PC-3 (cell line): ENCODE measurements around the gene ERGIC1. TPM values are rescaled to one million over a fixed set of nuclear protein-coding genes. Genes with fewer than 3 reads are reported as not detected.

Source experiments
- ATAC-seq: fragments of 200-7000 bp; cut with Tn5 transposase; 2 replicates; pipeline ENCODE4 v1.9.1; 2020; ENCODE audit warnings: mild to moderate bottlenecking, moderate library complexity
- BruUV-seq: library from RNA; stranded (reverse); fragments of 400-500 nt; replicated peaks from 2 replicates; lab custom pipeline; 2021; lab: Mats Ljungman, UMichigan
- CTCF ChIA-PET: fragments of 300-600 bp; sonication (Branson Sonifier 250); formaldehyde crosslinking; loops from one replicate; lab custom pipeline; 2022; ENCODE audit warnings: antibody characterized with exemption; lab: Charles Lee
- POLR2A ChIA-PET: fragments of 300-600 bp; sonication (Branson Sonifier 250); formaldehyde crosslinking; loops from one replicate; lab custom pipeline; 2022; ENCODE audit warnings: antibody characterized with exemption; ENCODE audit not compliant: unreplicated experiment; lab: Charles Lee
- DNase-seq: peaks from one replicate; pipeline ENCODE4 v3.0.0-alpha.2; 2015
- H2AFZ ChIP-seq: fragments of 300-600 bp; sonication (generic); 2 replicates; pipeline ENCODE4 v1.6.0; 2016; ENCODE audit warnings: antibody characterized with exemption, low read length
- H3F3A ChIP-seq: fragments of 300-600 bp; sonication (generic); one replicate; pipeline ENCODE4 v1.6.0; 2017; ENCODE audit warnings: antibody characterized with exemption, low read length, control low read depth, mild to moderate bottlenecking; ENCODE audit not compliant: unreplicated experiment
- H3K27ac ChIP-seq: fragments of 300-600 bp; sonication (generic); 2 replicates; pipeline ENCODE4 v1.5.1; 2016; ENCODE audit warnings: mild to moderate bottlenecking, low read length
- H3K27me3 ChIP-seq: fragments of 300-600 bp; sonication (generic); 2 replicates; pipeline ENCODE4 v1.6.1; 2016; ENCODE audit warnings: low read length, mixed read lengths
- H3K36me3 ChIP-seq: fragments of 300-600 bp; sonication (generic); 2 replicates; pipeline ENCODE4 v1.6.1; 2016; ENCODE audit warnings: low read depth, mixed run types, low read length, mixed read lengths
- H3K4me1 ChIP-seq: fragments of 300-600 bp; sonication (generic); 2 replicates; pipeline ENCODE4 v1.5.1; 2016; ENCODE audit warnings: low read length; ENCODE audit not compliant: insufficient read depth
- H3K4me2 ChIP-seq: fragments of 300-600 bp; sonication (generic); 2 replicates; pipeline ENCODE4 v1.6.0; 2016; ENCODE audit warnings: low read length
- H3K4me3 ChIP-seq: fragments of 300-600 bp; sonication (generic); 2 replicates; pipeline ENCODE4 v1.5.1; 2016; ENCODE audit warnings: mild to moderate bottlenecking, low read length, mixed read lengths
- H3K79me2 ChIP-seq: fragments of 300-600 bp; sonication (generic); 2 replicates; pipeline ENCODE4 v1.6.1; 2017; ENCODE audit warnings: low read length, mixed read lengths
- H3K9ac ChIP-seq: fragments of 300-600 bp; sonication (generic); 2 replicates; pipeline ENCODE4 v1.6.0; 2016; ENCODE audit warnings: mild to moderate bottlenecking, low read length
- H3K9me2 ChIP-seq: fragments of 300-600 bp; sonication (generic); replicated peaks from 2 replicates; pipeline ENCODE4 v1.6.1; 2016; ENCODE audit warnings: mixed run types, low read length, mixed read lengths
- H3K9me3 ChIP-seq: fragments of 300-600 bp; sonication (generic); 2 replicates; pipeline ENCODE4 v1.6.1; 2016; ENCODE audit warnings: low read length, mixed read lengths
- H4K20me1 ChIP-seq: fragments of 300-600 bp; sonication (generic); 2 replicates; pipeline ENCODE4 v1.6.1; 2016; ENCODE audit warnings: low read length, mixed read lengths
- EZH2 ChIP-seq: fragments of 300-600 bp; sonication (generic); IDR thresholded peaks from one replicate; pipeline ENCODE4 v1.6.1; 2017; ENCODE audit warnings: antibody characterized with exemption, mild to moderate bottlenecking, low read length; ENCODE audit not compliant: unreplicated experiment
- EZH2phosphoT487 ChIP-seq: fragments of 300-600 bp; sonication (generic); IDR thresholded peaks from 2 replicates; pipeline ENCODE4 v1.6.1; 2018; ENCODE audit warnings: mild to moderate bottlenecking, antibody characterized with exemption, low read length, borderline replicate concordance
- intact Hi-C: fragments of 100-400 bp; cut with micrococcal nuclease; formaldehyde crosslinking; loops from 2 replicates; pipeline ENCODE4 v1.9.0; 2023
- total RNA-seq: library from RNA; depleted of rRNA; stranded (reverse); fragments of >200 nt; gene quantifications from 2 replicates; pipeline ENCODE4 v1.2.3, GENCODE V29; 2014
- TF ChIP-seq, protein P1 (sequence below): fragments of 300-600 bp; sonication (generic); conservative IDR thresholded peaks from 2 replicates; pipeline ENCODE4 v1.5.1; 2017; ENCODE audit warnings: antibody characterized with exemption, low read depth, mild to moderate bottlenecking, low read length

Gene ERGIC1
- total RNA-seq, 1 experiment from 2014 or later, result 148 TPM

DNA sequence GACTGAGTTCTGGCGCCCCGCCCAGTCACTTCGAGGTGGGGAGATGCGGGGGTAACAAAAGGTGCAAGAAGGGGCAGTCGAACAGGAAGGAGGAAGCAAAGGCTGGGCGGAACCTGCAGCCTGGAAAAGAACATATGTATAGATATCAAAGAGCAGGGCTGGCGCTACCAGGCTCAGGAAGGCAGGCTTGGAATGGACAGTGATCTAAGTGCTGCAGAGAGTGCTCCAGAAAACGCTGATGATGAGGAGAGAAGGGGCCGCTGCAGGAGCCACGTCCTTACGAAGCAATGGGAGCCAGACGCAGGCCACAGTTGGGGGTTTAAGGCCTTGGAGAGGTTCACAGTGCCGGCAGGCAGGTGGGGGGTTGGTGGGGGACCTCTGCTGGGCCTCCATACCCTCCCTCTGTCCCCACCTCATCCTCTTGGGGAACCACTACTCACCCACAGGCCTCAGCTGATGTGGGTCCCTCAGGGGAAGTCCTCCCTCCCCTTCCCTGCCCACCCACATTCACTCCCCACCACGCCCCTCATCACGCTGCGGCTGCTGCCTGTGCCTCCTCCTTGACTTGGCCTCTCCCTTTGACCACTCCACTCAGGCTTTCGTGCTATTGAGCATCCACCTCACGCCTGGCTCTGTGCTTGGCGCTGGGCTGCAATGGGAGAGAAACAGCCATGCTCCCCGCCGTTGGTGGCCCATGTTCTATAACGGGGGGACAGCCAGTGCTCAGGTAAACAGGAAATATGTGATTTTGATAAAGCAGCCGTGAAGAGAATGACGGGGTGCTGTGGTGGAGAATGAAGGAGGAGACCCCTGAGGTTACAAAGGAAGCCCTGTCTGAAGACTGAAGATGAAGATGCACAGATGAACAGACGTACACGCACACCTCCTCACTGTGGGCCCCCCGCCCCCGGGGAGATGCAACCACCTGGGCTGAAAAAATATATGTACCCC, 84.6 kb downstream of the ERGIC1 start:
- Histone ChIP-seq H3K27me3 (no peaks in the 10 kb centered on the region), H3K9me3 (no peaks in the 10 kb centered on the region), H4K20me1 (no peaks in the 10 kb centered on the region), H3K4me3 (no peak overlapping the region), H3F3A (no peaks in the 10 kb centered on the region), H3K4me2 (no peak overlapping the region), H3K9me2 (no peaks in the 10 kb centered on the region), H3K36me3 (peaks cover 15% of the 10 kb centered on the region; the same call in 1 of the 2 replicates), H3K27ac (peak overlapping the region; percentile 91; the same call in 1 of the 2 replicates), H3K9ac (peak overlapping the region; percentile 74; the same call in 1 of the 2 replicates), H3K4me1 (peaks cover 16% of the 10 kb centered on the region), H3K79me2 (no peaks in the 10 kb centered on the region), H2AFZ (no peak overlapping the region)
- TF ChIP-seq EZH2phosphoT487 (no peak), EZH2 (no peak)
- TF ChIP-seq, protein P1, sequence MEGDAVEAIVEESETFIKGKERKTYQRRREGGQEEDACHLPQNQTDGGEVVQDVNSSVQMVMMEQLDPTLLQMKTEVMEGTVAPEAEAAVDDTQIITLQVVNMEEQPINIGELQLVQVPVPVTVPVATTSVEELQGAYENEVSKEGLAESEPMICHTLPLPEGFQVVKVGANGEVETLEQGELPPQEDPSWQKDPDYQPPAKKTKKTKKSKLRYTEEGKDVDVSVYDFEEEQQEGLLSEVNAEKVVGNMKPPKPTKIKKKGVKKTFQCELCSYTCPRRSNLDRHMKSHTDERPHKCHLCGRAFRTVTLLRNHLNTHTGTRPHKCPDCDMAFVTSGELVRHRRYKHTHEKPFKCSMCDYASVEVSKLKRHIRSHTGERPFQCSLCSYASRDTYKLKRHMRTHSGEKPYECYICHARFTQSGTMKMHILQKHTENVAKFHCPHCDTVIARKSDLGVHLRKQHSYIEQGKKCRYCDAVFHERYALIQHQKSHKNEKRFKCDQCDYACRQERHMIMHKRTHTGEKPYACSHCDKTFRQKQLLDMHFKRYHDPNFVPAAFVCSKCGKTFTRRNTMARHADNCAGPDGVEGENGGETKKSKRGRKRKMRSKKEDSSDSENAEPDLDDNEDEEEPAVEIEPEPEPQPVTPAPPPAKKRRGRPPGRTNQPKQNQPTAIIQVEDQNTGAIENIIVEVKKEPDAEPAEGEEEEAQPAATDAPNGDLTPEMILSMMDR, result no peak
- intact Hi-C loops, result no loop called here
- BruUV-seq, result no TSS peak
- no peak for DNase-seq
- ATAC-seq, result no peak
- CTCF ChIA-PET, result no interaction called here
- POLR2A ChIA-PET, result no interaction called here

DNA sequence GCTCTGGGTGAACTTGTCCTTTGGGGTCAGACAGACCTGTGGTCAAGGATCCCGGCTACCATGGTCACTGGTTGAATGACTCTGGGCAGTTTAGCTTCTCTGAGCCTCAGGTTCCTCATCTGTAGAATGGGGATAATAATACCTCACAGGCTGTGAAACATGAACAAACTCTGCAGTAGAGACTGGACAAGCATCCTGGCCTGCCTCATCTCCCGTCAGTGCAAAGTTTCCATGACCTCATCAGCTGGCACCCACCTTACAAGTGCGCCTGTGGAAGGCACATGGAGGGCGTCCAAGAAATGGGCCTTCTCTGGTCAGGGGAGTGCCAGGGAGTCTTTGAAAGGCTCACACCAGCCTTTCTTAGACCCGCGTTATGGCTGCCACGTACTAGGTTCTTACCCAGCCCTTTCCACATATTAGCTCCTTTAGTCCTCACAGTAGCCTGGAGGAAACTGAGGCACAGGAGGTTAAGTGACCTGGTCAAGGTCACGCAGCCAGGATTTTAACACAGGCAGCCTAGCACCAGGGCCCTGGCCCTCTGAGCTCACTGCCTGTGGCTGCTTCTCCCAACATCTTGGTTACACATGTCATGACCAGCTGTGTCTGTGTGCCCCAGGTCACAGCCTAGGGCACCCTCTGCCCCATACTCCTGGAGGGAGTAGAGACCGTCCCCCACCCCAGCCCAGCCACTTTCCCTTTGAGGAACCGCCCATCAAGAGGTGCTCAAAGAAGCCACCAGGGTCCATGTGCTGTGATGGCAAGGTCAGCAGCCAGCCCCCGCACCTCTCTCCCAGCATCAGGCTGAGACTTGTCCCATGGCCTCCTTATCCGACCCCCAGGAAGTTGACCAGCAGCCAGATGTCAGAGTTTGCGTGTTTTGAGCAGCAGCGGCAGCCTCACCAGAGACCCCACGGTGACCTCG, 85.7 kb downstream of the ERGIC1 start:
- Histone ChIP-seq H3K36me3 (peaks cover 15% of the 10 kb centered on the region; the same call in 1 of the 2 replicates), H3K27me3 (no peaks in the 10 kb centered on the region), H3K9me3 (no peaks in the 10 kb centered on the region), H3K27ac (peak overlapping the region; percentile 91), H4K20me1 (no peaks in the 10 kb centered on the region), H3K9me2 (no peaks in the 10 kb centered on the region), H3K9ac (peak overlapping the region; percentile 74), H3K79me2 (no peaks in the 10 kb centered on the region), H2AFZ (no peak overlapping the region), H3K4me1 (peaks cover 16% of the 10 kb centered on the region), H3K4me3 (no peak overlapping the region), H3F3A (no peaks in the 10 kb centered on the region), H3K4me2 (peak overlapping the region; percentile 16; the same call in 1 of the 2 replicates)
- ATAC-seq (peak; percentile 18), DNase-seq (no peak)
- BruUV-seq, result no TSS peak
- POLR2A ChIA-PET, result interaction anchor here (0.7 kb wide), 1 partner anchor 8 kb away, joined by 3 read pairs; no protein-coding TSS in a partner anchor
- intact Hi-C loops, result no loop called here
- TF ChIP-seq, protein P1, result no peak
- no peak for TF ChIP-seq EZH2phosphoT487
- CTCF ChIA-PET, result interaction anchor here (0.7 kb wide), 1 partner anchor 146 kb away, joined by 3 read pairs; no protein-coding TSS in a partner anchor
